Activated naive CD8-positive, alpha-beta T cell (primary cell): ENCODE measurements around the gene SH3TC1.

Experiments used
- H3K27ac Mint-ChIP-seq: one replicate; pipeline ENCODE4 v1.8.0; 2021; ENCODE audit warnings: mixed read lengths
- H3K27me3 Mint-ChIP-seq: one replicate; pipeline ENCODE4 v1.8.0; 2021; ENCODE audit warnings: mixed read lengths
- H3K36me3 Mint-ChIP-seq: one replicate; pipeline ENCODE4 v1.8.0; 2021; ENCODE audit warnings: mixed read lengths
- H3K4me1 Mint-ChIP-seq: one replicate; pipeline ENCODE4 v1.8.0; 2021; ENCODE audit warnings: low read depth, mixed read lengths
- H3K4me3 Mint-ChIP-seq: one replicate; pipeline ENCODE4 v1.8.0; 2021; ENCODE audit warnings: mild to moderate bottlenecking, mixed read lengths
- H3K9me3 Mint-ChIP-seq: one replicate; pipeline ENCODE4 v1.8.0; 2021; ENCODE audit warnings: low read depth, mixed read lengths

The SH3TC1 gene

DNA sequence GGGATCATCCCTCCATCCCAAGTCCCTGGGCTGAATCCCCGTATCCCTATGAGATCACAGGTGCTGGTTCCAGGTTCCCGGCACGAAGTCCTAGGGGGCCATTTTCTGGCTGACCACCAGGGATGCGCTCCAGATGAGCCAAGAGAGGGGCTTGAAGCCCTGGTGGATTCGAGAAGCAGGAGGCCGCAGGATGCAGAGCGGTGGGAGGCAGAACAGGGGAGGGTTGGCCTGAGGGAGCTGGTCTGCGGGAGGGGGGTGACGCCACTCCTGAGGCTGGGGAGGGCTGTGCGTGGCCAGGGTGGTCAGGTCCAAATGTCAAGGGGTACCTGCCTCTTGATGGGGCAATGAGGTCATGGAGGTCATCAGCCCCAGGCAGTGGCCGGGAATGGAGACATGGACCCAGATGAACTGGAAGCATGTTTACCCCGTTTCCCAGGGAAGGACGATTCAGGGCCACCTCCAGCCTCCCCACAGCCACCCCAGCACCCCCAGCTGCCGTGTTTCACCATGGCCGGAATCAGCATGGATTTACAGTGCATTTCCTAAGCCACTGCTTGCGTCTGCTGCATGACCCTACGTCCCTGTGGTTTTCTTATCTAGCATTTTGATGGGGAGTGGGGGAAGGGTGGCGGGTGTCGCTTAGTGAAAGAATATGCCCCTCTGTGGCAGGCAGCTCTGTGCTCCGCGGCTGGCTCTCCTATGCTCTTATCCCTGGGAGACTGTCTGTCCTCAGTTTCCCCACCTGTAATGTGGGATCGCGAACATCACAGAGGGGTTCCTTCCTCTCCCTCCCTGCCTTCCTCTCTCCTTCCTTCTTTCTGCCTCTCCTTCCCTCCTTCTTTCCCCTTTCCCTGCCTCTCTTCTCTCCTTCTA, 53.4 kb downstream of the SH3TC1 start:
- no peaks in the 10 kb centered on the region for H3K9me3 Mint-ChIP-seq
- H3K36me3 Mint-ChIP-seq: no peaks in the 10 kb centered on the region
- H3K27me3 Mint-ChIP-seq: no peaks in the 10 kb centered on the region
- H3K27ac Mint-ChIP-seq: no peak overlapping the region
- no peaks in the 10 kb centered on the region for H3K4me1 Mint-ChIP-seq
- H3K4me3 Mint-ChIP-seq: no peak overlapping the region

DNA sequence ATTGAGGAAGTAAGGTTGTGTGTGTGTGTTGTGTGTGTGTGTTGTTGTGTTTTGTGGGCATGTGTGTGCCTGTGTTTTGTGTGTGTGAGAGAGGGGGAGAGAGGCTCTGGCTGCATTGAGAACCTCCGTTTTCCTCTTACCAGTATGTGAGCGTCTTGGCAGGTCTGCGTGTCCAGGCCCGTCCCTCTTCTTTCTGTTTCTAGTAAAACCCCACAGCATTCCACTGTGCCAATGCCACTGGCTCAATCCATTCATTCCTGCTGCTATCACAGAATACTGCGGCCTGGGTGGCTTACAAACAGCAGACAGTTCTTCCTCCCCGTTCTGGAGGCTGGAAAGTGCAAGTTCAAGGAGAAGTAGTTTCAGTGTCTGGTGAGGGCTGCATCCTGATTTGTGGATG, 55.0 kb downstream of the SH3TC1 start:
- Mint-ChIP-seq H3K27ac (no peak overlapping the region), H3K4me1 (no peaks in the 10 kb centered on the region), H3K9me3 (no peaks in the 10 kb centered on the region), H3K36me3 (no peaks in the 10 kb centered on the region), H3K27me3 (no peaks in the 10 kb centered on the region), H3K4me3 (no peak overlapping the region)

DNA sequence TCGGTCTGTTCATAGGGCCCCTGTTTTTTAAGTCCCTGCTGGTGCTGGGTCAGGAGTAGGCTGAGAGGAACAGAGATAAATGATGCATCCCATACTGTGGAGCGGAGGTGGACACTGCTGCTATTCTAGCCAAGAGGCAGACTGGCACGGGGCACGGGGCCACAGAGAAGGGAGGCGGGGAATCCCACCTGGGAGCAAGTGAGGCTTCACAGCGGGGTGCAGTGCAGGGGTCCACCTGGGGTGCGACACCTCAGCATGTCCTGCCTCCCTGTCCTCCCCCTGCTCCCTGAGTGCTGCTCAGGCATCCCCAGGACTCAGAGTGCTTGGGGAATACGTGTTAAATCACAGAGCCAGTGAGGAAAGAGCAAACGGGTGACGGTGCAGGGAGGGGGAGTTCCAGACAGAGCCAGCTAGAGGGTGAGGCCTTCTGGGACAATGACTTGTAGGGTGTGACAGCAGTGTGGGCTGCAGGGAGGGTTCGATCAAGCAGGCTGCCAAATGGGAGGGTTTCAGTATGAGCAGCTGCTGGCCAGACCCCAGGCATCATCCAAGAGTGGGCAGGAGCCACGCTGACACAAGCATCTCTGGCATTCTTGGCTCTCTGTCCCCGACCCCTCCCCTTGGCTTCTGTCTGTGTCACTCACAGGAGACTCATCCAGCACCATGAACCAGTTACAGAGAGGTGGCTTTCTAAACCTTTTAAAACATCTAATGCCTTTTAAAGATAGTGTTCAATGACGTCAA, 56.8 kb downstream of the SH3TC1 start:
- Mint-ChIP-seq H3K36me3 (no peaks in the 10 kb centered on the region), H3K4me1 (no peaks in the 10 kb centered on the region), H3K9me3 (no peaks in the 10 kb centered on the region), H3K27ac (no peak overlapping the region), H3K27me3 (no peaks in the 10 kb centered on the region), H3K4me3 (no peak overlapping the region)

DNA sequence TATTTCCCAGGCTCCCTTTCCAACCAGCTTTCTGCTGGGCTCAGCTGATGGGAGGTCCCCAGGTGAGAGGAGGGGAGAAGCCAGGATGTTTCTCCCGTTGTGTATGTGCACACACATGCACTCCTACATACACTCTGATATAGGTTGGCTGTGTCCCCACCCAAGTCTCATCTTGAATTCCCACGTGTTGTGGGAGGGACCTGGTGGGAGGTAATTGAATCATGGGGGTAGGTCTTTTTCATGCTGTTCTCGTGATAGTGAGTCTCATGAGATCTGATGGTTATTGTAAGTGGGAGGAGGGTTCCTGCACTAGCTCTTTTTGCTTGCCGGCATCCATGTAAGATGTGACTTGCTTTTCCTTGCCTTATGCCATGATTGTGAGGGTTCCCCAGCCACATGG, 58.8 kb downstream of the SH3TC1 start:
- Mint-ChIP-seq H3K27me3 (no peaks in the 10 kb centered on the region), H3K4me3 (no peak overlapping the region), H3K27ac (no peak overlapping the region), H3K9me3 (no peaks in the 10 kb centered on the region), H3K4me1 (no peaks in the 10 kb centered on the region), H3K36me3 (no peaks in the 10 kb centered on the region)

DNA sequence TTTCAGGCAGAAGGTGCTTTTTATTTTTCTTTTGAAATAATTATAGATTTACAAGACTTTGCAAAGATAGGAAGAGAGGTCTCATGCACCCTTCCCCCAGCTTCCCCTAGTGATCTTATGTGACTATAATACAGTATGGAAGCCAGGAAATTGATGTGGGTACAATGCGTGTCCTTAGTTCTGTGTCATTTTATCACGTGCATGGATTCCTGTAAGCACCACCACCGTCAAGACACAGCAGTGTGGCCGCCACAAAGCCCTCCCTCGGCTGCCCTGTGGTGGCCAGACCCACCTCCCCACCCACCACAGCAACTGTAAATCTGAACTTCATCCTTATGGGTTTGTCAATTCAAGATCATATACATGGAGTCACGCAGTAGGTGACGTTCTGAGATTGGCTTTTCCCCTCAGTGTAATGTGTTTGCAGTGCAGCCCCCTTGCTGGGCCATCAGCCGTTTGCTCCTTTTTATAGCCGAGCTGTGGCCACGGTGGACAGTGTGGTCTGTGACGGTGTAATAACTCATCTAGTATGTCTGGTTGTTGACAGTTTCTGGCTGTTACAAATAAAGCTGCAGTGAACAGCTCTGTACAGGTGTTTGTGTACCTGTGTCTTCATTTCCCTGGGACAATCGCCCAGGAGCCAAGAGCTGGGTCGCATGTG, 59.6 kb downstream of the SH3TC1 start:
- H3K27me3 Mint-ChIP-seq: peaks cover 1% of the 10 kb centered on the region
- no peaks in the 10 kb centered on the region for H3K9me3 Mint-ChIP-seq
- no peak overlapping the region for H3K27ac Mint-ChIP-seq
- no peaks in the 10 kb centered on the region for H3K4me1 Mint-ChIP-seq
- H3K36me3 Mint-ChIP-seq: no peaks in the 10 kb centered on the region
- H3K4me3 Mint-ChIP-seq: no peak overlapping the region

DNA sequence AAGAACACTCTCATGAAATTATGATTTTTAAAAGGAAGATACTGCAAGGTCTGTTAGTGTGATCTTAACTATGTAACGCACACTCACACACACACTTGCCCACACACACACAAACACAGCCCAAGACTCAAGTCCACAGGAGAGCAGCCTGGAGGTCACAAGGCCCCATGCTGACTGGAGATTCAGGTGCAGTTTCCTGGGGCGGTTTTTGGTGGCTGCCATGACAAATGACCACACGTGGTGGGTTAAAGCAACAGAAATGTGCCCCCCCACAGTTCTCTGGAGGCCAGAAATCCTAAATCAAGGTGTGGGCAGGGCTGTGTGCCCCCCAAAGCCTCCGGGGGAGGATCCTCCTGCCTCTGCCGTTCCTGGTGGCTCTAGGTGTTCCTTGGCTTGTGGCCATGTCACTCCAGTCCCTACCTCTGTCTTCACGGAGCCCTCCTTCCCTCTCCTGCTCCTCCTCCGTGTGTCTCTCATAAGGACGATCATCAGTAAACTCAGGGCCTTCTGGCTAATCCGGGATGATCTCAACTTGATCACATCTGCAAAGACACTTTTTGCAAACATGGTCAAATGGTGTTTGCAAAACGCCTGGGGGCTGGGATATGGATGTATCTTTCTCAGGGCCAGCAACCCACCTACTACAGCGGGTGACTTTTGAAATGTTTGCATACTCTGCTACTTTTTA, 60.8 kb downstream of the SH3TC1 start:
- H3K9me3 Mint-ChIP-seq: no peaks in the 10 kb centered on the region
- H3K27me3 Mint-ChIP-seq: peaks cover 3% of the 10 kb centered on the region
- H3K4me1 Mint-ChIP-seq: no peaks in the 10 kb centered on the region
- no peak overlapping the region for H3K4me3 Mint-ChIP-seq
- no peak overlapping the region for H3K27ac Mint-ChIP-seq
- H3K36me3 Mint-ChIP-seq: no peaks in the 10 kb centered on the region

DNA sequence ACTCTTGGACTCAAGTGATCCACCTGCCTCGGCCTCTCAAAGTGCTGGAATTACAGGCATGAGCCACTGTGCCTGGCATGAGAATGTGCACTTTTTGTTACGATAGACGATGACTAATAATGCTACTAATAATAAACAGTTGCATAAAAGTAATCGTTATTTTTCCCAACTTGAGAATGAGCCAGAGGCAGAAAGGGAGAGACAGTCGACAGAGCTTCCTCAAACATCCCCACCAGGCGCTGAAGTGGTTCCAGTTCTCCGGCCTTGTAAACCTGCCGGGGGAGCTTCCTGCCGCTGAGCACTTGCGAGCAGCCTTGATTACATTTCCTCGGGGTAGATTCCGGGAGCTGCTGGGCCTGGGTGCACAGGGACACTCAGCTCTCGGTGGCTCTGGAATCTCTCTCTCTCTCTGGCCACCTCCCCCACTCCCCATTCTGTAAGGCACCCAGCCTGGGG, 61.6 kb downstream of the SH3TC1 start:
- no peaks in the 10 kb centered on the region for H3K9me3 Mint-ChIP-seq
- no peaks in the 10 kb centered on the region for H3K4me1 Mint-ChIP-seq
- H3K27me3 Mint-ChIP-seq: peaks cover 3% of the 10 kb centered on the region
- H3K27ac Mint-ChIP-seq: no peak overlapping the region
- H3K36me3 Mint-ChIP-seq: no peaks in the 10 kb centered on the region
- H3K4me3 Mint-ChIP-seq: no peak overlapping the region

DNA sequence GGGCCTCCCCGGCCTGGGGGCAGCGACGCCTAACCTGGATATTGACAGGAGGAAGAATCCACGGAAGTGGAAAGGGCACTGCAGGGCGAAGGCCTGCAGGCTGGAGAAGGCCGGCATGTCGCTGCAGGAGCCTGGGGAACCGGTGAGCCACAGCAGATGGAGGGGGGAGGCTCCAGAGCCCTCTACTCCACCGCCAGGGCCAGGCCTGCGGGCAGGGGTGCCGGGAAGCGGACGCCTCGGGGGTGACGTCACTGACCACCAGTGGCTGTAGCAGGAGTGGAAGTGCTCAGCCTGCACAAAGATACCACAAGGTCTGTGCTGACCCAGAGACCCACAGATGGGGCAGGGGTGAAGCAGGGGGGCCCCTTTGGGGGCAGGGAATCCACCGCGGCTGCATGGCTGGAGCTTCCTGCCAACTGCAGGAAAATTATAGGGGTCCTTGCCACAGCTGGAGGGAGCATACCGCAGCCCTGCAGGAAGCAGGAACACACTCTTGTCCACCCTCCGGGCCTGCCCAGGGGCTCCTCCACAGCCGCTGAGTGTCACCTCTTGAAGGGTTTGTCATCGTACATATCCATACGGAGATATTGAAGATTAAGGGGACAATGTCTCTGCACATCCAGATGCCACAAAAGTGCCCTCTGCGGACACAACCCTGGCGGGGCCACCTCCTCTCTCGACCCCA, 62.9 kb downstream of the SH3TC1 start:
- Mint-ChIP-seq H3K36me3 (no peaks in the 10 kb centered on the region), H3K4me1 (no peaks in the 10 kb centered on the region), H3K27ac (no peak overlapping the region), H3K4me3 (no peak overlapping the region), H3K9me3 (no peaks in the 10 kb centered on the region), H3K27me3 (peaks cover 3% of the 10 kb centered on the region)

DNA sequence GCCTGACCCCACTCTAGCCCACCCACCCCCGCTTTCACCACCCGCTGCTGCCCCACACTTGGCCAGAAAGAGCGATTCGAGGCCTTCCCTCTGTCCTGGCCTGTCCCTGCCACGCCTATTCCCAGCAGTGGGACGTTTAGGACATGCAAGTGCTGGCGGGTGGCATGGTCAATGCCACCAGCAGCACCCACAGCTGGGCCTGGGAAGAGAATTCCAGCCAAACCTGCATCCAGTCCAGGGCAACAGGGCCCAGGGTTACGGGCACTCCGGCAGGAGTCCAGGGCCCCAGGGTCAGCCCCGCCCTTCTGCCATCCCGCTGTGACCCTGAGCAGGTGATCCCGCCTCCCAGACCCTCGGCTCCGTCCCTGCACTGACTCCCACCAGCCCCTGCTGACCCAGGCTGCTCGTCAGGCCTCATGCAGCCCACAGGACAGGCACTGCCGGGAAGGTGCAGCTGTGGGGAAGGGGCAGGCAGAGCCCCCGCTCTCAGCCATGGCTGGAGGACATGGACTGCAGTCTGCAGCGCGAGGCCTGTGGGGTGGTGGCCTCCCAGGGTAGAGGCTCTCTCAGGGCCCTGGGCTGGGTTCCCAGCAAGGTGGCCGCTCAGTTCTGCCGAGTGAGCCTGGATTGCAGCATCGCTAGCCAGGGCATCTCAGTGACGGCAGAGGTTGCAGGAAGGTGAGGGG, 63.7 kb downstream of the SH3TC1 start:
- H3K27ac Mint-ChIP-seq: no peak overlapping the region
- H3K4me3 Mint-ChIP-seq: no peak overlapping the region
- H3K36me3 Mint-ChIP-seq: no peaks in the 10 kb centered on the region
- H3K4me1 Mint-ChIP-seq: no peaks in the 10 kb centered on the region
- no peaks in the 10 kb centered on the region for H3K9me3 Mint-ChIP-seq
- peaks cover 3% of the 10 kb centered on the region for H3K27me3 Mint-ChIP-seq

DNA sequence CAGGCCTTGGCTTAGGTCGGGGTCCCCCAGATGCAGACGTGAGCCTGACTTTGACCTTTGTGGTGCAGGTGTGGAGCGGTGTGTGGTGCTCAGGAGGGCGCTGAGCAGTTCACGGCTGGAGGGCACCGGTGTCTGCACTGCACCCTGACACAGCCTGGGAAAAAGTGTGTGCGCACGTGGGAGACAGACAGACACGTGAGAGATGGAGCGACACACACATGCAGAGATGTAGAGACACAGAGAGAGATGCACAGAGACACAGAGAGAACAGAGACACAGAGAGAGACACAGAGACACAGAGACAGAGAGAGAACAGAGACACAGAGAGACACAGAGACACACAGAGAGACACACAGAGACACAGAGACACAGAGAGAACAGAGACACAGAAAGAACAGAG, 64.3 kb downstream of the SH3TC1 start:
- no peaks in the 10 kb centered on the region for H3K4me1 Mint-ChIP-seq
- H3K27me3 Mint-ChIP-seq: peaks cover 3% of the 10 kb centered on the region
- no peaks in the 10 kb centered on the region for H3K36me3 Mint-ChIP-seq
- H3K9me3 Mint-ChIP-seq: no peaks in the 10 kb centered on the region
- no peak overlapping the region for H3K27ac Mint-ChIP-seq
- no peak overlapping the region for H3K4me3 Mint-ChIP-seq

DNA sequence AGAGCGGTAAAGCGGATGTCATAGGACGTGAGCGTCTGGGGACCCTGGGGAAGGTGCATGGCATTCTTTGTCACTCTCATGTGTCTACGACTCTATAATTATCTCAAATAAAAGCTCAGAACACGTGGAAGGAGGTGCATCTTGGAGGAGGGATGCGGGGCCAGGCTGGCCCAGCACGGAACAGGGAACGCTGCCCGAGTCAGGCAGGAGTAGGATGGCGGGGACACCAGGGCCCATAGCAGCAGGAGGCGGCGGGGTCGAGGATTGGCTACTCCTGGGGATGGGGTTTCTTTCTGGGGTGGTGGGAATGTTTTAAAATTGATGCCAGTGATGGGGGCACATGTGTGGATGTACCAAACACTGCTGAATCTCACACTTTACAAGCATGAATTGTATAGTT, 65.0 kb downstream of the SH3TC1 start:
- Mint-ChIP-seq H3K4me3 (no peak overlapping the region), H3K4me1 (peaks cover under 1% of the 10 kb centered on the region), H3K27ac (no peak overlapping the region), H3K36me3 (no peaks in the 10 kb centered on the region), H3K27me3 (peaks cover 7% of the 10 kb centered on the region), H3K9me3 (no peaks in the 10 kb centered on the region)

DNA sequence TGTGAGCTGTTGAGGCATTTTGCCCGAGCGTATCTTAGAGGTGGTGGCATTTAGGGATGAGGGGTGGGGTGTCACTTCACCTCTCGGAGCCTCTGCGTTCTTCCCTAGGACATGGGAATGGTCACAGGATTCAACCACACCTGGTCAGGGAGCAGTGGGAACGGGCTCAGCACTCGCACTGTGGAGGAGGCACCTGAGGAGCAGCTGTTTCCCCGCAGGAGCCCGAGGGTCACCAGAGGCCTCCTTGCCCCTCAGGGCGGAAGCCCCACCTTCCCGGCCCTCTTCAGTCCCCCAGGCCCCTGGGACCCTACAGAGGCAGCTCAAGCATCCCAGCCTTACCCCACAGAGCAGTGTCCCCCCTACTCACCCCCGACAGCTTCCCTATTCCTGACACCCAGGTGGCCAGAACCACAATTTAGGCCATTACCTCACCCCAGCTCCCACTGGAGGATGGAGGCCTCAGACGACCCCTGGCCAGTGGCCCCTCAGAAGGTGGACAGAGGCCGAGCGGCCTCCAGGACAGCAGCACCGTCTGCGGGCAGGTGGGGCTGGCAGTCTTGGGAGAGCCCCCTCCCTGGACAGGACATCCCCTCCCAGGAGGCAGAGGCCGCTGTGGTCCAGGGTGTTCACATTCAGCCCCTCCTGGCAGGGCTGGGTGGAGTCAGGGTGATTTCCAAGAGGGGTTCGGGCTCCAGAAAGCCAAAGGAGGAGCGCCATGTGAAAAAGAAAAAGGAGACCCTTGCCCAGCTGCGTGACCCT, 66.3 kb downstream of the SH3TC1 start:
- H3K4me1 Mint-ChIP-seq: peaks cover 2% of the 10 kb centered on the region
- no peak overlapping the region for H3K4me3 Mint-ChIP-seq
- H3K27ac Mint-ChIP-seq: no peak overlapping the region
- H3K36me3 Mint-ChIP-seq: no peaks in the 10 kb centered on the region
- H3K27me3 Mint-ChIP-seq: peaks cover 7% of the 10 kb centered on the region
- no peaks in the 10 kb centered on the region for H3K9me3 Mint-ChIP-seq

DNA sequence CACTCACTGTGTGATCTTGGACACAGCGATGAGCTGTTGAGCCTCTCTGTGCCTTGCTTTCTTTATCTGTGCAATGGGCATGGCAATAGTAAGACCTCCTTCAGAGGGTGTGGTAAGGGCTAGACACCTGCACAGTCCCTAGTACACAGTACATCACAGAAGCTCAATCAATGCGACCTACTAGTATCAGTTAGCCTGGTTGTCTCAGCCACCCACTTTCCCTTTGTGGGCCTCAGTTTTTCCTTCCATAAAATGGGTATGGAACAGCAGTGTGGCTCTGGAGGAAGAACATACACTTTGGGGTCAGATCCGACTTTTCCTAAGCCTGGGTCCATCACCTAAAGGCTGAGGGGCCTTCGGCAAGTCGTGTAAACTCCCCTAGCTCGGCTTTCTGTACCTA, 67.0 kb downstream of the SH3TC1 start:
- Mint-ChIP-seq H3K27ac (no peak overlapping the region), H3K36me3 (no peaks in the 10 kb centered on the region), H3K27me3 (peaks cover 8% of the 10 kb centered on the region), H3K4me3 (no peak overlapping the region), H3K4me1 (peaks cover 2% of the 10 kb centered on the region), H3K9me3 (no peaks in the 10 kb centered on the region)
